Measurements from ENCODE around the gene LCN6.

GRCh38 chr9:136748666-136749611 is 614 bp upstream of the LCN6 start:
- TF ChIP-seq CTCF (IDR thresholded peaks at IDR 0.05) (no peak), POLR2A (IDR thresholded peaks at IDR 0.05) (no peak)

Measured in right lobe of liver (tissue), 4 donors.